BE2C (cell line): ENCODE results near the gene PARS2.

Source experiments
- DNase-seq: peaks from one replicate; pipeline ENCODE4 v3.0.0-alpha.2; 2020
- H3K27me3 ChIP-seq: fragments of 250-450 bp; sonication (Bioruptor Pico); 2 replicates; pipeline ENCODE4 v1.5.1; 2020; ENCODE audit warnings: mild to moderate bottlenecking
- H3K36me3 ChIP-seq: fragments of 250-450 bp; sonication (Bioruptor Pico); 2 replicates; pipeline ENCODE4 v1.5.1; 2020; ENCODE audit warnings: mild to moderate bottlenecking
- H3K4me1 ChIP-seq: fragments of 250-450 bp; sonication (Bioruptor Pico); 2 replicates; pipeline ENCODE4 v1.5.1; 2020
- H3K4me3 ChIP-seq: 2 replicates; pipeline ENCODE4 v1.5.1; 2011; ENCODE audit warnings: low read depth, low read length
- H3K9me3 ChIP-seq: fragments of 250-450 bp; sonication (Bioruptor Pico); 2 replicates; pipeline ENCODE4 v1.5.1; 2020
- CTCF ChIP-seq: IDR thresholded peaks from 2 replicates; pipeline ENCODE4 v1.5.1; 2012; ENCODE audit warnings: mild to moderate bottlenecking, low read depth, low read length

Gene PARS2

GRCh38 chr1:54811066-54811465 is 46.7 kb upstream of the PARS2 start:
- no peaks in the 10 kb centered on the region for H3K36me3 ChIP-seq
- no peak for TF ChIP-seq CTCF

GRCh38 chr1:54810153-54810942 is 46.0 kb upstream of the PARS2 start:
- TF ChIP-seq CTCF, result peak; percentile 77
- H3K4me1 ChIP-seq, result no peaks in the 10 kb centered on the region
- no peaks in the 10 kb centered on the region for H3K9me3 ChIP-seq
- H3K36me3 ChIP-seq, result no peaks in the 10 kb centered on the region
- no peaks in the 10 kb centered on the region for H3K27me3 ChIP-seq
- peak; percentile 70 for DNase-seq
- no peak overlapping the region for H3K4me3 ChIP-seq

More at GRCh38 chr1:54811066-54811465, 46.7 kb upstream of the PARS2 start:
- no peaks in the 10 kb centered on the region for H3K27me3 ChIP-seq
- no peak overlapping the region for H3K4me3 ChIP-seq
- H3K4me1 ChIP-seq, result no peaks in the 10 kb centered on the region
- DNase-seq, result no peak
- H3K9me3 ChIP-seq, result no peaks in the 10 kb centered on the region

GRCh38 chr1:54809496-54810074 is 45.3 kb upstream of the PARS2 start:
- Histone ChIP-seq H3K4me1 (no peaks in the 10 kb centered on the region), H3K36me3 (no peaks in the 10 kb centered on the region), H3K27me3 (no peaks in the 10 kb centered on the region), H3K4me3 (no peak overlapping the region), H3K9me3 (no peaks in the 10 kb centered on the region)
- TF ChIP-seq CTCF, result no peak
- DNase-seq, result no peak

- Histone ChIP-seq H3K4me3 (no peak overlapping the region), H3K4me1 (no peaks in the 10 kb centered on the region), H3K27me3 (no peaks in the 10 kb centered on the region), H3K9me3 (no peaks in the 10 kb centered on the region), H3K36me3 (no peaks in the 10 kb centered on the region)
- peak; percentile 43; the same call in 1 of the 2 replicates for TF ChIP-seq CTCF
- no peak for DNase-seq
Observed at GRCh38 chr1:54808443-54809207, 44.3 kb upstream of the PARS2 start.

GRCh38 chr1:54807756-54808155 is 43.4 kb upstream of the PARS2 start:
- H3K9me3 ChIP-seq, result no peaks in the 10 kb centered on the region
- H3K4me3 ChIP-seq, result no peak overlapping the region
- H3K36me3 ChIP-seq, result no peaks in the 10 kb centered on the region
- no peak for TF ChIP-seq CTCF
- no peaks in the 10 kb centered on the region for H3K27me3 ChIP-seq
- DNase-seq, result no peak
- no peaks in the 10 kb centered on the region for H3K4me1 ChIP-seq
